ENCODE measurements around the gene ATP9A. TPM values are rescaled to one million over a fixed set of nuclear protein-coding genes. Genes with fewer than 3 reads are reported as not detected.

Gene ATP9A
- total RNA-seq, 3 donors from 2014 or later, result 0.30 to 1.2 (median 1.0) TPM

GRCh38 chr20:51592564-51592963 is 175.6 kb downstream of the ATP9A start:
- H3K4me3 Mint-ChIP-seq, result no peak overlapping the region
- H3K27me3 Mint-ChIP-seq (ENCODE audit: low read depth), result no peaks in the 10 kb centered on the region
- DNase-seq, result no peak
- H3K36me3 Mint-ChIP-seq (ENCODE audit: insufficient read depth), result no peaks in the 10 kb centered on the region
- no peak for ATAC-seq
- peaks cover 26% of the 10 kb centered on the region for H3K4me1 Mint-ChIP-seq (ENCODE audit: low read depth)
- no peaks in the 10 kb centered on the region for H3K9me3 Mint-ChIP-seq

- no peaks in the 10 kb centered on the region for H3K27me3 Mint-ChIP-seq (ENCODE audit: low read depth)
- peaks cover 20% of the 10 kb centered on the region for H3K4me1 Mint-ChIP-seq (ENCODE audit: low read depth)
- no peaks in the 10 kb centered on the region for H3K9me3 Mint-ChIP-seq
- no peak overlapping the region for H3K4me3 Mint-ChIP-seq
- ATAC-seq (no peak), DNase-seq (no peak)
- H3K36me3 Mint-ChIP-seq (ENCODE audit: insufficient read depth), result no peaks in the 10 kb centered on the region
These were observed 176.3 kb downstream of the ATP9A start for GRCh38 chr20:51591871-51592270.

DNA sequence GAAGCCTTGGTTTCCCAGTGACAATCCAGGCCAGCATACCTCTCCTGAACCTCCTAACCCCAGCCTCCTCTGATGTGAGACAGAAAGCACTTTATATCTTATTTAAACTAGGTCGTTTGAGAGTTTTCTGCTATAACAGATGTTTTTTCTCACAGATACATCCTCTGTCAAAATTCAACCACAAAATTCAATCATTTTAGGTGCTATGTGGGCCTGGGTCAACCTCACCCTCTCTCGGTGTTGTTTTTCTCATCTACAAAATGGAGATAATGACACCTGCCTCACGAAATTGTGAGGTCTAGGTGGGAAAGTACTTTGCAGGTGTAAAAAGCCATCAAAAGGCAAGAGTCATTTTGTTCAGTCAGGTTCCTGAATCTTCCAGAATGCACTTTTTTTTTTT is 179.4 kb downstream of the ATP9A start:
- Mint-ChIP-seq H3K9me3 (no peaks in the 10 kb centered on the region), H3K4me3 (no peak overlapping the region), H3K4me1 (ENCODE audit: low read depth) (peaks cover 8% of the 10 kb centered on the region), H3K27me3 (ENCODE audit: low read depth) (no peaks in the 10 kb centered on the region), H3K36me3 (ENCODE audit: insufficient read depth) (no peaks in the 10 kb centered on the region)
- no peak for DNase-seq
- no peak for ATAC-seq

DNA sequence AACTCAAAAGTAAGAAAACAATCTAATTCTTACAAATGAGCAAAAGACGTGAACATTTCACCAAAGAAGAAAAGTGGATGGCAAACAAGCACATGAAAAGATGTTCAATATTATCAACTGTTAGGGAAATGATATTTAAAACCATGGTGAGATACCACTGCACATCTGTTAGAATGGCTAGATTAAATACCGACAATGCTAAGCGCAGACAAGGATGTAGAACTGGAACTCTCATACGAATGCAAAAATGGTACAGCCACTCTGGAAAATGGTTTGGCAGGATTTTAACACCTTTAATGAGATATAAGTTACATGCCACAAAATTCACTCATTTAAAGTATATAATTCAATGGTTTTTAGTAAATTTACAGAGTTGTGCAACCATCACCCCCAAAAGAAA is 181.0 kb downstream of the ATP9A start:
- no peaks in the 10 kb centered on the region for H3K9me3 Mint-ChIP-seq

DNA sequence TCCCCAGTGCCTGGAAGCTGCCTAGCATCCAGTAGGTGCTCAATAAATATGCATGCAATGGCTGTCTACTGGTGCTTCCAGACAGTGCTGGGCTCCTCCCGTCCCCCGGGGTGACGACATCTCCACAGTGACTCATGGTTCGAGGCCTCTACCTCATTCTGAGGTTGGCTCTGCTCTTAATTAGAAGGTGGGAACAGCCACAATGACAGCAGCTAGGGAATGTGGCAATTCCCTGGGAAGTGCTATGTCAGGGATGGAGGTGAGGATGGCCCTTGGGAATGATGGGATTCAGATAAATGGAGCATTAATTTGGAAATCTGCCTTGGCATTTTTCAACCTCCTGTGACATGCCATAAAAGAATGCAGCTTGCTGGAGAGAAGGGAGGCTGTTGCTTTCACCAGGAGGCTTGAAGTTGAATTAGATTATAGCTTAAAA is 182.2 kb downstream of the ATP9A start:
- H3K4me3 Mint-ChIP-seq, result no peak overlapping the region
- H3K27me3 Mint-ChIP-seq (ENCODE audit: low read depth), result no peaks in the 10 kb centered on the region
- H3K4me1 Mint-ChIP-seq (ENCODE audit: low read depth), result peaks cover 7% of the 10 kb centered on the region

More for the DNA sequence above, 181.0 kb downstream of the ATP9A start:
- no peaks in the 10 kb centered on the region for H3K36me3 Mint-ChIP-seq (ENCODE audit: insufficient read depth)
- DNase-seq (no peak), ATAC-seq (no peak)
- no peak overlapping the region for H3K4me3 Mint-ChIP-seq
- H3K4me1 Mint-ChIP-seq (ENCODE audit: low read depth), result peaks cover 7% of the 10 kb centered on the region
- H3K27me3 Mint-ChIP-seq (ENCODE audit: low read depth), result no peaks in the 10 kb centered on the region

GRCh38 chr20:51585148-51585547 is 183.0 kb downstream of the ATP9A start:
- no peak overlapping the region for H3K4me3 Mint-ChIP-seq
- DNase-seq (no peak), ATAC-seq (no peak)
- no peaks in the 10 kb centered on the region for H3K27me3 Mint-ChIP-seq (ENCODE audit: low read depth)
- peaks cover 7% of the 10 kb centered on the region for H3K4me1 Mint-ChIP-seq (ENCODE audit: low read depth)
- no peaks in the 10 kb centered on the region for H3K36me3 Mint-ChIP-seq (ENCODE audit: insufficient read depth)
- H3K9me3 Mint-ChIP-seq, result no peaks in the 10 kb centered on the region

More for the DNA sequence above, 182.2 kb downstream of the ATP9A start:
- Mint-ChIP-seq H3K9me3 (no peaks in the 10 kb centered on the region), H3K36me3 (ENCODE audit: insufficient read depth) (no peaks in the 10 kb centered on the region)
- ATAC-seq, result no peak
- no peak for DNase-seq

GRCh38 chr20:51584737-51585136 is 183.5 kb downstream of the ATP9A start:
- H3K9me3 Mint-ChIP-seq, result no peaks in the 10 kb centered on the region
- ATAC-seq (no peak), DNase-seq (no peak)
- no peak overlapping the region for H3K4me3 Mint-ChIP-seq
- peaks cover 7% of the 10 kb centered on the region for H3K4me1 Mint-ChIP-seq (ENCODE audit: low read depth)
- no peaks in the 10 kb centered on the region for H3K27me3 Mint-ChIP-seq (ENCODE audit: low read depth)
- H3K36me3 Mint-ChIP-seq (ENCODE audit: insufficient read depth), result no peaks in the 10 kb centered on the region

GRCh38 chr20:51584116-51584515 is 184.1 kb downstream of the ATP9A start:
- Mint-ChIP-seq H3K27me3 (ENCODE audit: low read depth) (no peaks in the 10 kb centered on the region), H3K9me3 (no peaks in the 10 kb centered on the region), H3K36me3 (ENCODE audit: insufficient read depth) (no peaks in the 10 kb centered on the region), H3K4me1 (ENCODE audit: low read depth) (peaks cover 7% of the 10 kb centered on the region), H3K4me3 (no peak overlapping the region)
- DNase-seq (no peak), ATAC-seq (no peak)

DNA sequence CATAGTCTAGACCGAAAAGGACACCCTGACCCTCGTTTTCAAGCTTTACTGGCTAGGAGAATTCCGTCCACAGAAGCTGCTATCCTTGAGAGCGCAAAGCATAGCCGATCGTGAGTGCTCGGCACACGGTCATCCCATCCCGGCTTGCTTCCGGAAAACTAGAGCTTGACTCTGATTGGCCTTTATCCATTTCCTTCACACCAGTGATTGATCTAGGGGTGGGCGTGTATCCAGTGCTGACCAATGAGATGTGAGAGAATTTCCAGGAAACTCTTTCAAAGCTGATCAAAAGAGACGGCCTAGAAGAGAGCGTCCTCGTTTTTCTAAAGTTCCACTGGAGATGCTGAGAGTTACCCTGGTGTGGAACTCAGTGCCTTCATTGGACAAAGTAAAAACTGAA is 184.7 kb downstream of the ATP9A start:
- no peak overlapping the region for H3K4me3 Mint-ChIP-seq
- H3K36me3 Mint-ChIP-seq (ENCODE audit: insufficient read depth), result no peaks in the 10 kb centered on the region
- DNase-seq, result no peak
- peaks cover 7% of the 10 kb centered on the region for H3K4me1 Mint-ChIP-seq (ENCODE audit: low read depth)
- H3K9me3 Mint-ChIP-seq, result no peaks in the 10 kb centered on the region
- H3K27me3 Mint-ChIP-seq (ENCODE audit: low read depth), result no peaks in the 10 kb centered on the region
- no peak for ATAC-seq

DNA sequence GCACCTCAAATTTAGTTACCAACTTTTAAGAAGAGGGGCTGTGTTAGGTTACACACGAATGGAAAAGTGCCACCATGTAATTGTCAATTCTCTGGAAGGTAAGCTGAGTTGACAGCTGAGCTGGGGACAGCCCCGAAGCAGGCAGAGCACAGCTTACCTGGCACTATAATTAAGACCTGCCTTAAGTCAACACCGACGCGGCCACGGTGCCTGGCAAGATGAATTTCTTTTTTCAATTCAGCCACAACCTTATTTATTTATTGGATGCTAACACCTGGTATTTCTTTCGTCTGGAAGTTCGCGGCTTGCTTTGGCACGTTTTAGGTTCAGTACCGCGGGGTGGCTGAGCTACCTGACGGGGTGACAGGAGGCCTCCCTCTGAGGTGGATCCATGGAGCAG is 185.1 kb downstream of the ATP9A start:
- no peak overlapping the region for H3K4me3 Mint-ChIP-seq
- H3K4me1 Mint-ChIP-seq (ENCODE audit: low read depth), result peaks cover 7% of the 10 kb centered on the region
- H3K36me3 Mint-ChIP-seq (ENCODE audit: insufficient read depth), result no peaks in the 10 kb centered on the region
- no peaks in the 10 kb centered on the region for H3K9me3 Mint-ChIP-seq
- DNase-seq (no peak), ATAC-seq (no peak)
- H3K27me3 Mint-ChIP-seq (ENCODE audit: low read depth), result no peaks in the 10 kb centered on the region

DNA sequence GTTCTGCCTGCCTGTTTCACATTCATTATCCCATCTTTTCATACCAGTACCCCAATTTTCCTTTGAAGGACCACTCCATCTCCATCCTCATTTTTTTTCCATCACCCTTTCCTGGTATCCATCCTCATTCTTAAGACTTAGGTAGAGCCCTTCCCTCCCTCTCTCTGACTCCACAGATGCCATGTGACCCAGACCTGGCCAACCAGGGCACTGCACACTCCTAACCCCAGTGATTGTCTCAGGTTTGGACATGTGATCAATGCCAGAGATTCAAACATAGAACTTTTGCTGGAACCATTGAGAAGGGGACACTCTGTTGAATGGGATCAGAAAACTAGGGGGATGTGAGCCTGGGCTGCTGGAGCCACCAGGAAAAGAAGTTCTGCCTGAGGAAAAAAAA is 186.6 kb downstream of the ATP9A start:
- peaks cover 7% of the 10 kb centered on the region for H3K4me1 Mint-ChIP-seq (ENCODE audit: low read depth)
- no peak for ATAC-seq
- DNase-seq, result no peak
- no peaks in the 10 kb centered on the region for H3K9me3 Mint-ChIP-seq
- H3K4me3 Mint-ChIP-seq, result no peak overlapping the region
- no peaks in the 10 kb centered on the region for H3K36me3 Mint-ChIP-seq (ENCODE audit: insufficient read depth)
- H3K27me3 Mint-ChIP-seq (ENCODE audit: low read depth), result no peaks in the 10 kb centered on the region

DNA sequence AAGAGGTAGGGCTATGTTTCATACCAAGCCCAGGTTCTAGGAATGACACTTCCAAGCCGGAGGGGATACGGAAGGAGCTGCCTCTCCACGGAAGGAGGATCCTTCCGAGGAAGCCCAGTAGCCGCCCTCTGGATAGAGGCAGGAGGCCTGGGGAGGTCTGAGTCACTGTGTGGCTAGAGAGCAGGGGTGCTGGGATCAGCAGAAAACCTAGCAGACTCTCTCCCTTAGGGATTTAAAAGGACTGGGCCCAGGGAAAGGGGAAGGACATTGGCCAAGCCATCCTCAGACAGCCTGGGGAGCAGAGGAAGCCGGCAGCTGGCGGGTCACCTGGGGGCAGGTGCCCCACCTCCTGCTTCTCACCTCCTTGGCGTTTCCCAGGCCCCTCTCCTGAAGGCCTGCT is 189.1 kb downstream of the ATP9A start:
- no peaks in the 10 kb centered on the region for H3K9me3 Mint-ChIP-seq

DNA sequence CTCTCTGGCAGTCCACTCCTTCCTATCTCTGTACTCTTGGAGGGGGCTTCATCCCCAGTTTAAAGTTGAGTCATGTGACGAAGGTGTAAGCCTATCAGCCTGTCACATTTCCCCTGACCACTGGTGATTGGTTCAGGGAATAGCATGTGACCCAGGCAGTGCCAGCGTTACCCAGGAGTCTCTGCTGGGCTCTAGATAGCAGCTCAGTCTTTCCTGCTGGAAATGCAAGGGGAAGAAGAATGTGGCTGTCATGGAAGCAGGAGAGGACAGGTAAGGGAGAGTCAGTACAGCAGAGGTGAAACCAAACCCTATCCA is 190.1 kb downstream of the ATP9A start:
- ATAC-seq (no peak), DNase-seq (no peak)
- Mint-ChIP-seq H3K4me3 (no peak overlapping the region), H3K4me1 (ENCODE audit: low read depth) (peaks cover 5% of the 10 kb centered on the region), H3K27me3 (ENCODE audit: low read depth) (no peaks in the 10 kb centered on the region), H3K9me3 (no peaks in the 10 kb centered on the region), H3K36me3 (ENCODE audit: insufficient read depth) (no peaks in the 10 kb centered on the region)

More for the DNA sequence above, 189.1 kb downstream of the ATP9A start:
- no peaks in the 10 kb centered on the region for H3K36me3 Mint-ChIP-seq (ENCODE audit: insufficient read depth)
- no peak for ATAC-seq
- peaks cover 3% of the 10 kb centered on the region for H3K4me1 Mint-ChIP-seq (ENCODE audit: low read depth)
- no peak overlapping the region for H3K4me3 Mint-ChIP-seq
- H3K27me3 Mint-ChIP-seq (ENCODE audit: low read depth), result no peaks in the 10 kb centered on the region
- no peak for DNase-seq

DNA sequence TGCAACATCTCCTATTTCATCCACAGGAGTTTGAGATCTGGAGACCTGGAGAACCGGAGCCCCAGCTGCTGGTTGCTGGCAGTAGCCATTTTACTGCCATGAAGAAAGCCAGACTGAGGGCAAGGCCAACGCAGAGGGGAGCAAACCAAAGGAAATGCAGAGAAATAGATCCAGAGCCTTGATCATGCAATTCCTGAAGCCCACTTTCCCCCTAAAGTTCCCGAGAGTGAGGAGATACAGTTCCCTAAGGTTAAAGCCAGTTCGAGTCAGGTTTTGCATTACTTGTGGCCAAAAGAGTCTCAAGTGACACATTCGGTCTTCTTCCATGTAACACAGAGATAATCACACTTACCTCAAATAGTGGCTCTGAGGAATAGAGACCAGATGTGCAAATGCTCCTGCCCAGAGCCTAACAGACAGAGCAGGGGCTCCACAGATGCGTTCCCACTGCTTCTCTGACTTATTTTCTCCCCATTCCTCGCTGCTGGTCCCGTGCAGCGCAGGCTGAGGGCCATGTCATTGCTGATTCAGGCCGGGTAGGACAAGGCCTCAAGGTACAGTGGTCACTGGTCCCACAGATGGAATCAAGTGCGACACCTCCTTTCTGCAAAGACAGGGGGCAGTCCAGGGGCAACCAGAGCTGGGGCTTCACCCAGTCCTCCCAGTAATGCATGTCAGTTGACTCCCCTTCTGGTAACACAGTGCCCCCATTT is 190.6 kb downstream of the ATP9A start:
- H3K27me3 Mint-ChIP-seq (ENCODE audit: low read depth), result no peaks in the 10 kb centered on the region
- DNase-seq (no peak), ATAC-seq (no peak)
- peaks cover 5% of the 10 kb centered on the region for H3K4me1 Mint-ChIP-seq (ENCODE audit: low read depth)
- H3K9me3 Mint-ChIP-seq, result no peaks in the 10 kb centered on the region
- no peaks in the 10 kb centered on the region for H3K36me3 Mint-ChIP-seq (ENCODE audit: insufficient read depth)
- no peak overlapping the region for H3K4me3 Mint-ChIP-seq

DNA sequence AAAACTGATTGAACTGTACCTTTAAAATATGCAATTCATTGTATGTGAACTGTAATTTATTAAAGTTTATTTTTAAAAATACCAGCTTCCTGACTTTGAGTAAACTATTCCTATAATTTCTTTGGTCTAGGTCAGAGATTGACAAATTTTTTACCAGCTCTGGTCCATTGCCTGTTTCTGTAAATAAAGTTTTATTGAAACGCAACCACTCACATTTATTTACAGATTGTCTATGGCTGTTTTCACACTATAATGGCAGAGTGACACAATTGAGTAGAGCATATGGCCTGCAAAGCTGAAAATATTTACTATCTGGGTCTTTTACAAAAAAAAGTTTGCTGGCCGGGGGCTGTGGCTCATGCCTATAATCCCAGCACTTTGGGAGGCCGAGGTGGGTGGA is 192.7 kb downstream of the ATP9A start:
- ATAC-seq (no peak), DNase-seq (no peak)
- H3K4me1 Mint-ChIP-seq (ENCODE audit: low read depth), result peaks cover 5% of the 10 kb centered on the region
- H3K4me3 Mint-ChIP-seq, result no peak overlapping the region
- peaks cover 2% of the 10 kb centered on the region for H3K27me3 Mint-ChIP-seq (ENCODE audit: low read depth)
- H3K36me3 Mint-ChIP-seq (ENCODE audit: insufficient read depth), result no peaks in the 10 kb centered on the region
- H3K9me3 Mint-ChIP-seq, result no peaks in the 10 kb centered on the region
